GM21576 (cell line): ENCODE measurements around the gene RNF208.

Source experiments
- ATAC-seq: cut with Tn5 transposase; IDR thresholded peaks from one replicate; pipeline ENCODE4 v1.9.1; 2021; ENCODE audit warnings: mild to moderate bottlenecking, moderate library complexity; ENCODE audit not compliant: unreplicated experiment

The RNF208 gene

DNA sequence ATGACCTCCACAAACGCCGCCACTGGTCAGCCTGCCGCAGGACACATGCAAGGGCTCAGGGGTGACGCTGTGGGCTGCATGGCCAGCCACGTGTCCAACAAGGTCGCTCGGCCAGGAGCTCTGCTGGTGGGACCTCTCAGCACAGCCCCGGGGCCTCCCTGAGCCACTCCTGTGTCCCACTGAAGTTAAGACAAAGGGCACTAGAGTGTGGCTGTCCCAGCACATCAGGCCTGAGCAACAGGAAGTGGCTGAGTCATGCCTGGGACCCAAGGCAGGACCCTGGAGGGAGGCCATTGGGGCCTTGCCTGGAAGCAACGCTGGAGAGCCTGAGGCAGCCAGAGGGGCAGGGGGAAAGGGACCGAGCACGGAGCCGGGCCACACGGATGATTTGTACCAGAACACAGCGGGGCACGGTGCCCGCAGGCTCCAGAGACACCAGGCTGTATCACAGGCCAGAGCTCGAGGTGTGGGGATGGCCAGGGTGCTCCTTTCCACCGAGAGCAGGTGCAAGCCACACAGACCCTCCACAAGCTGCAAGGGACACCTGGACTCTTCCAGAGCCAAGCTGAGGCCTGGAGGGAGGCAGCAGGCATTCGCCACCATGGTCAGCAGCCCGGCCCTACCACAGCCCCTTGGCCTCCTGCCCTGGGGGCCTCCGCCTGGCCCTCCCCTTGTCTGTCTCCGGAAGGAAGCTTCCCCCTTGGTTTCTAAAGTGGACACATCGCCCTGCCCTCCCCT is 43.7 kb downstream of the RNF208 start:
- no peak for ATAC-seq

DNA sequence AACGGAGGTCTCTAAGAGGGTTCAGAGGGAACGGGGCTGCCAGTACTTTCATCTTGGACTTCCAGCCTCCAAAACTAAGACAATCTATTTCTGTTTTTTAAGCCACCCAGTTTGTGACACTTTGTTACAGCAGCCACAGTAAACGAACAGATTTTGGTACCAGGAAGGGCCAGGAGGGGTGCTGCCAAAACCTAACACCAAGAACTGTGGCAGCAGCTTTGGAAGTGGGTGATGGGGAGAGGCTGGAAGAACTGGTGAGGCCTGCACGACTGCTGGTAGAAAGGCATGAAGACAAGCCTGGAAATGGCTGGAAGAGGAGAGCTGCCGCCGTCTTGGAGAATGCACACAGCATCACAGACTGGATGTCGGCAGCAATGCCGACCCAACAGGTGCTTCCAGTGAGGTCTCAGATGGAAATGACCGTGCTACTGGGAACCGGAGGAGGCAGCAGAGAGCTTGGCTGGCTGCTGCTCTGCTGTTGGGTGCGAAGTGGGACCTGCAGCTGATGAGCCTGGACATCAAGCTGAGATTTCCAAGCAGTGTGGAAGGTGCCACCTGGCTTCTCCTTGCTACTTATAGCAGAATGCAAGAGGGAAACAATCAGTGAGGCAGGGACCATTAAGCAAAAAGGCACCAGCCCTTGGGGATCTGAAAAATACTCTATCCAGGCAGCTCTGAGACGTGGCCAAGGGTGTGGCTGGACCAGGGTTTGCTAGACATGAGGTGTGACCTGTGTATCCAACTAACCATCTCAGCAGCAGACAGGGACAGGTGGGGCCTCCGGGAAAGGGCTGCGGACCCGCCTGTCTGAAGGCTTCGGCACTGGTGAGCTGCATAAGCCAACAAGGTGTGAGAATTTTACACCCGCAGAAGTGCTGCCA is 45.5 kb downstream of the RNF208 start:
- no peak for ATAC-seq

DNA sequence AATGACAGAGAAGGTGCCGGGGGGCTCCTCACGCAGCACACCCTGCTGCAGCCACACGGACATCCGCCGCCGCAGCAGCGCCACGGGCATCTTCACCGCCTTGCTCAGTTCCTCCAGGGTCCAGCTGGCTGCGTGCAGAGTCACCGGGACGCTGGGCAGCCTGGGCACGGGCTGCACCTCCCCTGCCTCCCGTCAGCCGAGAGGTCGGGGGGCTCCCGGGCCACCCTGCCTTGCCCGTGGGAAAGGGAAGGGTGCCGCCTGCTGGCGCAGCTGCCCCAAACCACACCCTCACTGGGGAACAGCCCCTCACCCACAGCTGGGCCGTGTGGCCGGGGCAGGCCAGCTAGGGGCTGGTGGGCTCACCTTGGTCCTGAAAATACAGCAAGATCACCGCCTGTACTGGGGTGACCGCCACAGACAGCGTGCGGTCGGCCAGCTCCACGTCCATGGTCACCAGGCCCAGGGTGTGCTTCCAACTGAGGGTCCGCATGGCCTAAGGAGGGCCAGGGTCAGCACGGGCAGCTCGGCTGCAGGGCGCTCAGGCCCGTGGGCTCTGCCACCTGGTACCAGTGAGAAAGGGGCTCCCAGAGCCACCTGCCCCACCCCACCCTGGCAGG is 46.6 kb downstream of the RNF208 start:
- ATAC-seq: no peak

DNA sequence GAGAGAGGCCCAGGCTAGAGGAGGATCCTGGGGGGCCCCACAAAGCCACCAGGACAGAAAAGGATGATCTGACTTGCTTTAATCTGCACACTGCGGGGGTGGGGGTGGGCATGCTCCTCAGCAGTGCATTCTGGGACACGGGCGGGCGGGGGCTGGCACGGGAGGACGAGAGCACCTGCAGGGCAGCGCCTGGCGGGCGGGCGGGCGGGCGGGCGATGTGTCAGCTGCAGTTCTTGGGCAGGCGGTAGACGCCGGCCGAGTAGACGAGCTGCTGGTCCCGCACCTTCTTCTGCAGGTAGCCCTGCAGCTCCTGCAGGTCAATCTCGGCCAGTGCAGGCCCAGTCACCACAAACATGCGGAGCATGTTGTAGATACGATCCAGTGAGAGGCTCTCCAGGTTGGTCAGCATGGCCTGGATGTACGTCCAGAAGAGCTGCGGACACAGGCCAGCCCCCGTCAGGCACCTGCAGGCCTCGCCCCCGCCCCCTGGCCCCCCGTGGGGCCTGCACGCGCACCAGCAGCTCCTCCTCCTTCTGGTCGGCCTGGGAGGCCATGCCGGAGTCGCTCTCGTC is 47.2 kb downstream of the RNF208 start:
- ATAC-seq: no peak

DNA sequence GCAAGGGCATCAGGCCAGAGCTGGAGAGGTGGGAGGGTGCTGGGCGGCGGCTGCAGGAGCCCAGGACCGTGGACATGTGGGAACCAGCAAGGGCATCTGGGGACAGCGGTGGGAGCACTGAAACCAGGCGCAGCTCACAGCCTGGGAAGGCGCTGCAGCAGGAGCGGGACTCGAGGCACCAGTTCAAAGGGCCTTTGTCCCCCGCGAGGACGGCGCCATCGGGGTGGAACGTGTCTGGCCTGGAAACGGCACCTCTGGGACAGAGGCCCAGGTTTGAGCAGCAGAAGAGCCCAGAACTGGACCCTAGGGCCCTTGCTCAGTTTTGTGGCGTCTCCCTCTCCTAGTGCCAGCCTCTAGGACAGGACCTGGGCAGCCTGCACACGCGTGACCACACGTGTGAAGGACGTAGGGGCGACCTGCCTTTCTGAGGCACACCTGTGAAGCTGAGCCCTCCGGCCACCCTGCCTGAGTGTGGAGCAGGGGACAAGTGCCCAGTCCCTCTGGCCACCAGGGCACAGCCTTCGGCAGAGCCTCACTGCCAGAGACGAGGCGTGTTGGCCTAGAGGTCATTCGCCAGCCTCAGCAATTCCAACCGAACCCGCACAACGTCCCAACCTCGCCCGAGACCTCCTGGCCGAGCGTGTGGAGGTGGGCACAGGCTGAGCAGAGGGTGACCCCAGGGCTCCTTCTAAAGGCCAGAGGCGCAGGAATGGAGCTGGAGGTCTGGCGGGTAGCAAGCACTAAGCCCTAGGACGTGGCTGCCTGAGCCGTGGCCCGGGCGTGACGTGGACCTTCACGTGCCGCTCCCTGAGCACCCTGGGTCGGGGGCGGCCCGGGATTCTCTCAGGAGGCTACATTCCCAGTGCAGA is 48.0 kb downstream of the RNF208 start:
- no peak for ATAC-seq

DNA sequence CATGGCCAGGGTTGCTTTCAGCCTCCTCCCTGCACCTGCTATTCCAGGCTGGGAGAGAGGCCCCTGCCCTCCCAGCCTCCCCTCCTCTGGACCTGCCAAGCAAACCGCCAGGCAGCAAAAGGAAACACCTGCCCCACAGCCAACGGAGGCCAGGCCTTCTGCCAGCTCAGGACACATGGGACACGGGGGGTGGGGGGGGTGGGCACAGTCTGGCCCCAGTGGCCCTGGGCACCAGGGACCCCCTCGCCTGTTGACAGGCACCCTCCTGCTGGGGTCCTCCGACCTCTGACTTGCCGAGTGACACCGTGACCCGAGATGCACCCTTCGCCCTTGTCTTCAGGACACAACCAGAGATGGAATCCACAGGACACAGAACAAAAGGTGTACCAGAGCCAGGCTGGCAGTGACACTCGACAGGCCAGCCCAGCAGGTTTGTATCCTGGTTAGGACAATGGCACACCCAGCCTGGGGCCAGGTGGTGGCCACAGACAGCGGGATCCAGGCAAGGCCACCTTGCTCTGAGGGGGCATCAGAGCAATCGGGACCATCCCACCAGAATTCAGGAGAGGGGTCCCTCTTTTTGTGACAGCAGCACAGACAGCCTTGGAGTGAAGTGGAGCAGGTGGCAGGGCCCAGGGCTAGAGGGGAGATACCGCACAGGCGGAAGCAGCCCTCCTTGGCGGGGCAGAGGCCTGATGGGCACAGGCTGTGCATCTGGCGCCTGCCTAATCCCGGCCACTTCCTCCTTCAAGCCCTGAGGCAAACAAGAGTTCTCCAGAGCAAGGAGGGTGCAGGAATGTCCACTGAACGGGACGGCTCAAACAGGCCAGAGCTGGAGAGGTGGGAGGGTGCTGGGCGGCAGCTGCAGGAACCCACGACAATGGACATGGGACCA is 48.9 kb downstream of the RNF208 start:
- ATAC-seq: no peak

DNA sequence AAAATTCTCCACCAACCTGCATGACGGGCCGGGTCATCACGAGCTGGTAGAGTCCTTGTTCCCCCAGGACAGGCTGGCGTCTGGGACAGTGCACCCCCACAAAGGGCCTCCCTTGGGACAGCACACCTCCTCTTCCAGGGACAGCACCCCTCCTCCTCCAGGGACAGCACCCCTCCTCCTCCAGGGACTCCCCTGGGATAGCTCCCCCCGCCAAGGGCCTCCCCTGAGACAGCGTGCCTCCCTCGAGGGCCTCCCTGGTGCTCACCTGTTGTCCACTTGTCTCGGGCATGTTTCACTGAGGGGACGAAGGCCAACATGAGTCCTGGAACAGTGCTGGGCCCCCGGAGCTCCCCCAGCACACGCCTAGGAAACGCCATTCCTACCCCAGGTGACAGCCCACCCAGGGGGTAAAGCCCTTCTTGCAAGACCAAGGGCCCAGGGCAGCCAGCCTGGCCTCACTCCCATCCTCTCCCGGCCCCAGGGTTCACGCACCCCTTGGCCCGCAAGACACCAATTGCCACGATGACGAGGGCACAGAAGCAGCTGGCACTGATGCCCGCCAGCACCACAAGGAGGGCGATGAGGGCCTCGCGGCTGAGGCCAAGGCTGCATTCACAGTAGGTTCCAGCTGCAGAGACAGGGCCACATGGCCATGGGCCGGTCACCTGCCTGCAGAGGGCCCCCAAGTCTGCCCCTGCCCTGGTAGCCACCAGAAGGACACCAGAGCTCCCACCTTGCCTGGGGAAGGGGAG is 50.7 kb downstream of the RNF208 start:
- ATAC-seq: no peak

DNA sequence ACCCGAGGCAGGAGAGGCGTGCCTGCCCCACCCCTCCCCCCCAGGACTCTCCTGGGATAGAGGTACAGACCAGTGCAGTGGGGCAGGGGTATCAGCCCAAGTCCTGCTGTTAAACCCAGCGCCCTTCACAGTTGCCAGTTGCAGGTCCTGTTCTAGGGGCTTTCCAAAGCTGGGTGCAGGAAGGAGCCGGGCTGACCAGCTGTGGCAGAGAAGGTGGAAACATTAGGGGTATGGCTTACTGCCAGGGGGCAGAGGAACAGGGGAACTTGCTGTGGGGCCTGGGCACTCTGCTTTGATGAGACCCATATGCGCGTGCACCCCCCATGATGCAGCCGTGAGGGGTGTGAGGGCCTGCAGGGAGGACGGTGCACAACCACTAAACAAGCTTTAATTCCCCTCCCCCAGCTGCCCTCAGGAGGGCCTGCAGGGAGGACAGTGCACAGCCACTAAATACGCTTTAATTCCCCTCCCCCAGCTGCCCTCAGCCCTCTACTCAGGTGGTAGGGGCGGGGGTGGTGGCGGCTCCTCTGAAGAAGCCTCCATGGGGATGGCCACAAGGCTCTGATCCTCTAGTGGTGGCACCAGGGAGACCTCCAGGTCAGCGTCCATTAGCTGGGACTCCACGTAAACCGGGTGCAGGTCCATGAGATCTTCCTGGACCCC is 51.4 kb downstream of the RNF208 start:
- ATAC-seq: no peak
